HFF-Myc (cell line): Measurements from ENCODE around the gene NBPF4.

ENCODE experiments used
- DNase-seq: peaks from one replicate; pipeline ENCODE4 v3.0.0-alpha.2; 2011; ENCODE audit warnings: low read depth; ENCODE audit errors: extremely low read depth
- H3K4me3 ChIP-seq: replicated peaks from 2 replicates; pipeline ENCODE4 v1.5.1; 2011; ENCODE audit warnings: low read depth, mild to moderate bottlenecking, control low read depth, low read length
- CTCF ChIP-seq: IDR thresholded peaks from 2 replicates; pipeline ENCODE4 v1.5.1; 2012; ENCODE audit warnings: mild to moderate bottlenecking, low read depth, low read length, control low read depth; ENCODE audit errors: missing control alignments

NBPF4 gene

DNA sequence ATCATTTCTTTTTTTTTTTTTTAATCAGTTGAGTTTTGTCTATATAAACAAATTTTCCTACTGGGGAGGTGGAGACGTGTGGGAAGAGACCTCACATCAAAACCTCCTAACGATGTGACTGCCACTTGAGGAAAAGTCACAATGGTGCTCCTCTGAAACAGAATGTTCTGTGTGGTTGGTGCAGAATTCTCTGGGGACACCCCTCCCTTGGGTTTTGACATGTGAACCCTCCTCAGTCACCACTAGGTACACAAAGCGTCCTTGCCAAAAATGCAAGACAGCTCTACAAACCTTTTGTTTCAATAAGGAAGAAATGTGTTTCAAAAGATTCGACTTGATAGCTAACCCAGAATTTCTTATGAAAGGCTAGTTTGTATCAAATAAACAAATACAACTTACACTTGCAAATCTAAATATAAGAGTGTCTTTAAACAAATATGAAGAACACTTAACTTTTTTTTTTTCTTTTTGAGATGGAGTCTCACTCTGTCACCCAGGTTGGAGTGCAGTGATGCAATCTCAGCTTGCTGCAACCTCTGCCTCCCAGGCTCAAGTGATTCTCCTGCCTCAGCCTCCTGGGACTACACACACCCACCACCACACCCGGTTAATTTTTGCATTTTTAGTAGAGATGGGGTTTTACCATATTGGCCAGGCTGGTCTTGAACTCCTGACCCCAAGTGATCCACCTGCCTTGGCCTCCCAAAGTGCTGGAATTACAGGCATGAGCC, 53.0 kb downstream of the NBPF4 start:
- DNase-seq: no peak
- H3K4me3 ChIP-seq: no peak overlapping the region
- TF ChIP-seq CTCF: no peak

DNA sequence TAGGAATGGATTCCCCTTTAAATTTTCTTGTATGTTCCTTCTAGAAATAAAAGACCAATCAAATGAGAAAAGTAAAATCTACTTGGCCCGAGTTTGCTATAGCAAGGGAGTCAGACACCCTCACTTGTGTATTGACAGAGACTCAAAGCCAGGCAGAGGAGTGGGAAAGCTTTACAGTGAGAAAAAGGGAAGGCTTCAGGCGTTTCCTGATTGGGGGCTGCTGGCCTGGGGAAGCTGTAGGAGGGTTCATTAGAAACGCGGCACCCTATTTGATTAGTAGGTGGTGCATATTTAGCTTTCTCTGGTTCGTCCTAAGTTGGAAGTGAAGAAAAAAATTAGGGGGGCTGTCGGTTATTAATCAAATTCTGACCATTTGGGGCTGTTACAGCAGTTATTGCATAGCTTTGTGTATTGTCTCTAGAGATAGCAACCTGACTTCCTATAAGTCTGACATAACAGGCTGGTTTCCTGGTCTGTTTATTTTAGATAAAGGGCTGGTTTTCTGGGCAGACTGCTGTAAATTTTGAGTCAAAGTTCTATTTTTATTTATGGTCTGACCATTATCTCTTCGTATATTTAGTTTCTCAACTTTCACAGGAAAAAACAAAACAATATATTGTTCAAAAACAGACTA, 53.8 kb downstream of the NBPF4 start:
- TF ChIP-seq CTCF: no peak
- no peak for DNase-seq
- no peak overlapping the region for H3K4me3 ChIP-seq

- H3K4me3 ChIP-seq: no peak overlapping the region
Measured at GRCh38 chr1:108188801-108189200, 55.1 kb downstream of the NBPF4 start.

DNA sequence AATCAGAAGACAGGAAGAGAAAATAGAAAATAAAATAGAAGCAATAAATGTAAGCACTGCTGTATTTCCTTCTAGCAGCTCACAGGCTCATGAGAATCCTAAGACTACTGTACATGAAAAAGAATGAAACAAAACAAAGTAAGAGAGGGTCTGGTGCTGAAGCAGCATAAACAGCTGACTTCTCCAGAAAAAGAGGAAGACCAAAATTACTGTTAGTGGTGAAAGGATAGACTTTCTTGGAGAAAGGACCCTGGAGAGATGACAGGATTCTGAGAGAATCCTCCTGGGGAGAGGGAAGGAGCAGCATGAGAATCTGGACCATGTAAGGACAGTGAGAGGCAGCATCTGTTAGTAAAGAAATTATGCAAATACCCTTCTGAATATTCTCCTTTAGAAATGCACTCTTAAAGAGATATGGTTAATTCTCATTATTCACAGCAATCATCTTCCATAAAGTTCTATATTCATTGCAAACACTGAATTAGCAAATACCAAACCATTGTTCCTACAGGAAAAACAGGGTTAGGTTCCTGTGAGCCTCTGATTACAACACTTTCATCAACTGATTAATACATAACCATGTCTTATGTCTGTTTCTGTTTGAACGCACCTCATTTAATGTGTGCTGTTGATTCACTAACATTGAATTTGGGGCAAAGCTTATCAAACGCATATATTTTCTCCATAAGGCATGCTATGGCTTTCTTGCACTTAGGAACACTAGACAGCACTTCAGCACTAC, 60.7 kb downstream of the NBPF4 start:
- DNase-seq: no peak
- TF ChIP-seq CTCF: no peak
- no peak overlapping the region for H3K4me3 ChIP-seq

More at GRCh38 chr1:108188801-108189200, 55.1 kb downstream of the NBPF4 start:
- no peak for DNase-seq
- no peak for TF ChIP-seq CTCF

DNA sequence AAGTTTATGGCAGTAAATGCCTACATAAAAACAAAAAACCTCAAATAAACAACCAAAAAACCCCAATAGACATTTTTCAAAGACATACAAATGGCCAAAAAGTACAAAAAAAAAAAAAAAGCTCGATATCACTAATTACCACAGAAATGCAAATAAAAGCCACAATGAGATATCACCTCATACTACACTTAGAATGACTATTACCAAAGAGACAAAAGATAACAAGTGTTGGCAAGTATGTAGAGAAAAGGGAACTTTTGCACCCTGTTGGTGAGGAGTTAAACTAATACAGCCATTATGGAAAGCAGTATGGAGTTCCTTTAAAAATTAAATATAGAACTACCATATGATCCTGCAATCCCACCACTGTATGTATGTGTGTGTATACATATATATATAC, 64.9 kb downstream of the NBPF4 start:
- TF ChIP-seq CTCF: no peak
- DNase-seq: no peak

More for the DNA sequence above, 64.9 kb downstream of the NBPF4 start:
- H3K4me3 ChIP-seq: no peak overlapping the region
